Naive thymus-derived CD8-positive, alpha-beta T cell (primary cell): ENCODE results near the gene VPS29. TPM values are rescaled to one million over a fixed set of nuclear protein-coding genes. Genes with fewer than 3 reads are reported as not detected.
"Not testable (repeated sequence)": the region's sequence is repeated elsewhere in the genome, so short reads cannot be mapped to it uniquely, and the experiment has no call there.

ENCODE experiments used
- ATAC-seq, 2 donors: fragments of 150-1000 bp; cut with Tn5 transposase in 1 of 2; sonication (Bioruptor Pico), chemical (Tn5 transposase) in 1 of 2; 1 replicate in 1 of 2; 2 replicates in 1 of 2; pipeline ENCODE4 v1.10.0; 2021; ENCODE audit warnings: mild to moderate bottlenecking in 2 of 2, moderate library complexity in 2 of 2
- POLR2A ChIA-PET: fragments of 350-600 bp; sonication (Branson Sonifier 250); formaldehyde crosslinking; loops from one replicate; lab custom pipeline; 2021; ENCODE audit warnings: antibody characterized with exemption; lab: Charles Lee
- DNase-seq, 10 donors: peaks; one replicate each; pipeline versions ENCODE4 v3.0.0 to v3.0.0-alpha.2; 2020 to 2022
- H3K27ac Mint-ChIP-seq, 10 donors: one replicate each; pipeline ENCODE4 v1.8.0; 2020 to 2022; ENCODE audit warnings: mild to moderate bottlenecking in 10 of 10, mixed read lengths in 10 of 10, moderate library complexity in 4 of 10, inconsistent platforms in 1 of 10
- H3K27me3 Mint-ChIP-seq, 5 donors: one replicate each; pipeline ENCODE4 v1.8.0; 2021 to 2022; ENCODE audit warnings: mixed read lengths in 5 of 5
- H3K36me3 Mint-ChIP-seq, 3 donors: one replicate each; pipeline ENCODE4 v1.8.0; 2020 to 2022; ENCODE audit warnings: mixed read lengths in 3 of 3, mild to moderate bottlenecking in 2 of 3, inconsistent platforms in 1 of 3
- H3K4me1 Mint-ChIP-seq, 4 donors: one replicate each; pipeline ENCODE4 v1.8.0; 2021 to 2022; ENCODE audit warnings: mixed read lengths in 4 of 4
- H3K4me3 Mint-ChIP-seq, 10 donors: one replicate each; pipeline ENCODE4 v1.8.0; 2020 to 2022; ENCODE audit warnings: mild to moderate bottlenecking in 10 of 10, mixed read lengths in 10 of 10, moderate library complexity in 6 of 10, inconsistent platforms in 1 of 10
- H3K9me3 Mint-ChIP-seq, 9 donors: one replicate each; pipeline ENCODE4 v1.8.0; 2020 to 2022; ENCODE audit warnings: mixed read lengths in 9 of 9, mild to moderate bottlenecking in 3 of 9, inconsistent platforms in 1 of 9, moderate library complexity in 1 of 9
- polyA plus RNA-seq, 3 donors: library from polyadenylated mRNA; unstranded; fragments of 300-500 nt; fragmentation: Illumina TruSeq; gene quantifications; one replicate each; pipeline ENCODE4 v1.2.3, GENCODE V29; 2021
- total RNA-seq, 8 experiments: library from RNA in 2 of 8; stranded (reverse) in 2 of 8; gene quantifications; one replicate each; pipeline ENCODE4 v1.2.3 and lab custom pipeline; 2021 to 2026

The VPS29 gene
- total and polyA plus RNA-seq, 5 experiments from 2014 or later: 126 to 167 (median 130) TPM

DNA sequence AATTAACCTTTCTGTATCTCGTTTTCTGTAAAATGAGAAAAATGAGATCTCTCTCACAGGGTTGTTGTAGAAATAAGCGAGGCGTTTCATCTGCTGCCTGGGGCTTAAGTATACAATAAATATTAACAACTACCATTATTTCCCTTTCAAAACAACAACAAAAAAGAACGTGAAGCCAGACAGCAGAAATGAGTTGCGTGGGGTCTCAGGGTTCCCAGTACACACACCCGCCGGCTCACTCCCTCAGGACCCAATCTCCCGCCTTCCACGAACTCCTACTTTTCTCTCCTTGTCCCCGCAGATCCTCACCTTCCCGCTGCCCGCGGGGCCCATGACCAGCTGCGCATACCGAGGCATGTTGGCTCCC lies 34.1 kb downstream of the VPS29 start:
- POLR2A ChIA-PET: interaction anchor here (0.5 to 4.2 kb wide), 22 partner anchors 9 to 1218 kb away, joined by 3 to 55 read pairs (median 4); partner anchors contain the start of genes ACAD10, ARPC3, ATP2A2 and BRAP
- Mint-ChIP-seq H3K27ac (peak overlapping the region; percentile 94 to 99 (median 96)), H3K4me3 (peak overlapping the region; percentile 87 to 100 (median 99)), H3K9me3 (no peaks in the 10 kb centered on the region), H3K4me1 (peaks cover 14 to 46% (median 43%) of the 10 kb centered on the region in 4 donors), H3K27me3 (no peaks in the 10 kb centered on the region), H3K36me3 (peaks cover 0 to 19% (median 0%) of the 10 kb centered on the region in 3 donors)
- no peak for DNase-seq
- no peak for ATAC-seq

DNA sequence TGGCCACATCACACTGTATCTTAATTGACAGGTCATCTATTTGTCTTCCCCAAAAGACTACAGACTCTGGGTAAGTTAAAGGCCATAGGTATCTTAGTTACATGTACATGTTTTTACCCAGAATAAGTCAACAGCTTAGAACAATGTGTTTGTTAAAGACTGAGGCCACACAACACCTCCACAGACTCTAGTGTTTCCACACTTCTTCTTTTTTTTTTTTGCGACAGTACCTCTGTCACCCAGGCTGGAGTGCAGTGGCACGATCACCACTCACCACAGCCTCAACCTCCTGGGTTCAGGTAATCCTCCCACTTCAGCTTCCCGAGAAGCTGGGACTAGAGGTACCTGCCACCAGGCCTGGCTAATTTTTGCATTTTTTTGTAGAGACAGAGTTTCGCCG lies 35.1 kb downstream of the VPS29 start:
- ATAC-seq: no peak
- H3K27me3 Mint-ChIP-seq: no peaks in the 10 kb centered on the region
- no peak for DNase-seq
- H3K4me1 Mint-ChIP-seq: peaks cover 18 to 52% (median 47%) of the 10 kb centered on the region in 4 donors
- H3K36me3 Mint-ChIP-seq: peaks cover 0 to 29% (median 0%) of the 10 kb centered on the region in 3 donors
- peak overlapping the region in 2 of 10 donors; percentile 25 to 60 for H3K27ac Mint-ChIP-seq
- peak overlapping the region; percentile 36 to 87 (median 50) for H3K4me3 Mint-ChIP-seq
- POLR2A ChIA-PET: interaction anchor here (0.6 to 4.2 kb wide), 3 partner anchors 16 to 128 kb away, joined by 3 to 55 read pairs (median 4); partner anchors contain the start of gene ARPC3
- no peaks in the 10 kb centered on the region for H3K9me3 Mint-ChIP-seq

DNA sequence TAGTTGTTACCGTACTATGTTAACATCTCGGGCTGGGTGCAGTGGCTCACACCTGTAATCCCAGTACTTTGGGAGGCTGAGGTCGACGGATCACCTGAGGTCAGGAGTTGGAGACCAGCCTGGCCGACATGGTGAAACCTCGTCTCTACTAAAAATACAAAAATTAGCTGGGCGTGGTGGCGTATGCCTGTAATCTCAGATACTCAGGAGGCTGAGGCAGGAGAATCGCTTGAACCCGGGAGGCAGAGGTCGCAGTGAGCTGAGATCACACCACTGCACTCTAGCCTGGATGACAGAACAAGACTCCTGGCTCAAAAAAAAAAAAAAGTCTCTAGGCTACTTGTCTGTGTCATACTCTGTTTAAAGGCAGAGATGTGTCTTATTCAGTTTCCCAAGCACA lies 36.1 kb downstream of the VPS29 start:
- ATAC-seq, H3K9me3 Mint-ChIP-seq, H3K27ac Mint-ChIP-seq, DNase-seq, H3K27me3 Mint-ChIP-seq: not testable (repeated sequence)
- Mint-ChIP-seq H3K36me3 (peaks cover 0 to 37% (median 2%) of the 10 kb centered on the region in 3 donors), H3K4me1 (peaks cover 19 to 55% (median 49%) of the 10 kb centered on the region in 4 donors), H3K4me3 (peak overlapping the region in 4 of 10 donors; percentile 1 to 48 (median 18))
- POLR2A ChIA-PET: interaction anchor here (0.9 to 4.2 kb wide), 4 partner anchors 15 to 139 kb away, joined by 3 to 55 read pairs (median 4); partner anchors contain the start of gene ARPC3

DNA sequence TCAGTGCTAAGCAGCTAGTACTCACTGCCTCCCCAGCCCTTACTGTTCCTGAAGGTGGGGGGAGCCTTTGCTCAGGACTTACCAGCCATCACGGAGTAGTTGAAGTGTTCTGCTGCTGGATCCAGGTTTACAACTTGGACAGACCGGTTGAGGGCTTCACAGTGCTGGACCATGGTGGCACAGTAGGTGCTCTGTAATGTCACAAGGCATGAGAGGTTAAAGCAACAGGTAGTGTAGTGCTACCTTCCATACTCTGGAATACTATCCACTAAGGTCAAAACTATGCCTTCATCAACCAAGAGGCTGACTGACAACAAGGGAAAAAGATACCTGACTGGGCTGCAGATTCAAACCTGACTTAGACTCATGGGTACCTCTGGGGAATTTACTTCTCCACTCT lies 36.9 kb downstream of the VPS29 start:
- peaks cover 0 to 41% (median 4%) of the 10 kb centered on the region in 3 donors for H3K36me3 Mint-ChIP-seq
- peaks cover 19 to 54% (median 45%) of the 10 kb centered on the region in 4 donors for H3K4me1 Mint-ChIP-seq
- H3K4me3 Mint-ChIP-seq: peak overlapping the region in 2 of 10 donors; percentile 0 to 9
- ATAC-seq (no peak), DNase-seq (no peak)
- H3K27me3 Mint-ChIP-seq: no peaks in the 10 kb centered on the region
- H3K27ac Mint-ChIP-seq: peak overlapping the region in 2 of 10 donors; percentile 14 to 48
- no peaks in the 10 kb centered on the region for H3K9me3 Mint-ChIP-seq
- POLR2A ChIA-PET: interaction anchor here (0.7 kb wide), 1 partner anchor 9 kb away, joined by 3 read pairs; no protein-coding TSS in a partner anchor

DNA sequence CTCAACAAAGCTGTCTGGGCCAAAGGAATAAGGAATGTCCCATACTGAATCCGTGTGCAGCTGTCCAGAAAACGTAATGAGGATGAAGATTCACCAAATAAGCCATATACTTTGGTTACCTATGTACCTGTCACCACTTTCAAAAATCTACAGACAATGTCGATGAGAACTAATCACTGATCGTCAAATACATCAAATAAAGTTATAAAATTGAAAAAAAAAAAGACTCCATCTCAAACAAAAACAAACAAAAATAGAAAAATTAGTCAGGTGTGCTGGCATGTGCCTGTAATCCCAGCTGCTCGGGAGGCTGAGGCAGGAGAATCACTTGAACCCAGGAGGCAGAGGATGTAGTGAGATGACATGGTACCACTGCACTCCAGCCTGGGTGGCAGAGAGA lies 40.7 kb downstream of the VPS29 start:
- H3K27me3 Mint-ChIP-seq, POLR2A ChIA-PET, H3K9me3 Mint-ChIP-seq, ATAC-seq, H3K4me3 Mint-ChIP-seq, DNase-seq: not testable (repeated sequence)
- peaks cover 0 to 68% (median 9%) of the 10 kb centered on the region in 3 donors for H3K36me3 Mint-ChIP-seq
- H3K4me1 Mint-ChIP-seq: peaks cover 13 to 29% (median 21%) of the 10 kb centered on the region in 4 donors
- peak overlapping the region in 2 of 10 donors; percentile 28 to 51 for H3K27ac Mint-ChIP-seq

DNA sequence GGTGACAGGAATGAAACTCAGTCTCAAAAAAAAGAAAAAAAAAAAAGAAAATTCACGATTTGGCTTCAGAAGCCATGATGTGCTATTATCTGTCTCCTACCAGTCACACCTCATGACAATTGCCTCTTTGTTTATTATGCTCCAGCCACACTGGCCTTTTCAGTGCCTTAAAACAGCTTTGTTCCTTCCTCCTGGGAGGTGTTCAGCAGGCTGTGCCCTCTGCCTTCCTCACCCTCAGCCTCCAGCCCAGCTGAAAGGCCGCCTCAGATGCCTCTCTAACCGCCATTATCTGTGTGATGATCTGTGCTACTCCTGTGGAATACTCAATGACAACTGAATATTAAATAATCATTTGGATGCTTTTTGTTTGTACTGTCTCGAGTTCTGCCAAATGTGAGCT lies 43.2 kb downstream of the VPS29 start:
- no peak for ATAC-seq
- Mint-ChIP-seq H3K4me1 (peaks cover 9 to 22% (median 12%) of the 10 kb centered on the region in 4 donors), H3K9me3 (no peaks in the 10 kb centered on the region), H3K4me3 (no peak overlapping the region), H3K27ac (no peak overlapping the region), H3K36me3 (peaks cover 0 to 72% (median 12%) of the 10 kb centered on the region in 3 donors), H3K27me3 (no peaks in the 10 kb centered on the region)
- DNase-seq: no peak
- POLR2A ChIA-PET: interaction anchor here (0.7 kb wide), 1 partner anchor 104 kb away, joined by 5 read pairs; no protein-coding TSS in a partner anchor

DNA sequence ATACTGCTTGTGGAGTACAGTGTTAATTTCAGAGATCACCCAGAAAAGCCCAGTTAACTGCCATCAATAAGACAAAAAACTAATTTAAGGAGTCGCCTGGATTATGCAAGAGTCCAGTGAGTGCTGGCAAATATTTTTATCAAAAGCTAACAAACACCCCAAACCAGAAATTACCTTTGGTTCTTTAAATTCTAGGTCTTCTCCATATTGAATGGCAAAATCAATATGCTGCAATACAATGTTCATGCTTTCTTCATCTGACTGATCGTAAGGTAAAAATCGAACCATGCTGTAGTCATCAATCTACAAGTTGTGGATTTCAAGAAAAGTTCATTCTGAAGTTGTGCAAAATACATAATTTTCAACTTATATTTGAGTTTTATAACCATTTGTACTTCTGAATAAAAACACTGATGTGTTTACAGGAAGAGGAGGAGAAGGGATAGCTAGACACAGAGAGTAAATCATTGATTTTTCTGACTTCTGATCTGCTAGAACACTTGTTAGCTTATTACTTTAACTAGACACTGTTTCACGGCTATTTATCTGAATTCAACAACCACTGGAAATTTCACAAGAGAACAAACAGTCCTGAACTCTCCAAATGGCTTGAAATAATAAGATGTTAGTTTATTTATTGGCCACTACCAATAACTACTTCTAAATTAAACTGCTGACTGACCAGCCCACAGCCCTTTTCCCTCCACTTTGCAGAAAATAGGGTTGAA lies 48.2 kb downstream of the VPS29 start:
- peak overlapping the region in 2 of 10 donors; percentile 5 to 6 for H3K27ac Mint-ChIP-seq
- peaks cover 0 to 49% (median 8%) of the 10 kb centered on the region in 3 donors for H3K36me3 Mint-ChIP-seq
- ATAC-seq (no peak), DNase-seq (no peak)
- no peaks in the 10 kb centered on the region for H3K9me3 Mint-ChIP-seq
- no peak overlapping the region for H3K4me3 Mint-ChIP-seq
- H3K4me1 Mint-ChIP-seq: peaks cover 12 to 39% (median 21%) of the 10 kb centered on the region in 4 donors
- POLR2A ChIA-PET: no interaction called here
- no peaks in the 10 kb centered on the region for H3K27me3 Mint-ChIP-seq

DNA sequence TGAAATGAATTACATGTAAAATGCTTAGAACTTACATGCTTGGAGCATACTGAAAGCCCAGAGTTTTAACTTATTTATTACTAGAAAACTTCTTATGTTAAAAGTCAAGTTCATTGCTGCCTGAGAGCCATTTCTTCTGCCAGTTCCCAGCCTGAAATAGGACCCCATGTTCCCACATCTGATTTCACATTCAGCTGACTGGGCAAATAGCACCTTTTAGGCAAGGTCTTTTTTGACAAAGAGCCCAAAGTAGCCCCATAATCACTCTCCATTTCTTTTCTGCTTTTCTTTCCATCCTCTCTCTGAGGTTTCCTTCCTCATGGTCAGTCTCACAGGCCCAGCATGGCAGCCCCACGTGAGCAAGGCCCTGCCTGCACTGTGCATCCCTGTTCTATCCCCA lies 50.6 kb downstream of the VPS29 start:
- POLR2A ChIA-PET: interaction anchor here (2.0 to 3.3 kb wide), 4 partner anchors 16 to 150 kb away, joined by 24 to 55 read pairs (median 34); partner anchors contain the start of genes FAM216A, GPN3, RAD9B and VPS29
- Mint-ChIP-seq H3K4me1 (peaks cover 17 to 50% (median 34%) of the 10 kb centered on the region in 4 donors), H3K27me3 (no peaks in the 10 kb centered on the region), H3K9me3 (no peaks in the 10 kb centered on the region), H3K27ac (peak overlapping the region in 8 of 10 donors; percentile 54 to 99 (median 87)), H3K36me3 (peaks cover 0 to 48% (median 12%) of the 10 kb centered on the region in 3 donors), H3K4me3 (peak overlapping the region in 7 of 10 donors; percentile 5 to 100 (median 99))
- DNase-seq (no peak), ATAC-seq (no peak)

DNA sequence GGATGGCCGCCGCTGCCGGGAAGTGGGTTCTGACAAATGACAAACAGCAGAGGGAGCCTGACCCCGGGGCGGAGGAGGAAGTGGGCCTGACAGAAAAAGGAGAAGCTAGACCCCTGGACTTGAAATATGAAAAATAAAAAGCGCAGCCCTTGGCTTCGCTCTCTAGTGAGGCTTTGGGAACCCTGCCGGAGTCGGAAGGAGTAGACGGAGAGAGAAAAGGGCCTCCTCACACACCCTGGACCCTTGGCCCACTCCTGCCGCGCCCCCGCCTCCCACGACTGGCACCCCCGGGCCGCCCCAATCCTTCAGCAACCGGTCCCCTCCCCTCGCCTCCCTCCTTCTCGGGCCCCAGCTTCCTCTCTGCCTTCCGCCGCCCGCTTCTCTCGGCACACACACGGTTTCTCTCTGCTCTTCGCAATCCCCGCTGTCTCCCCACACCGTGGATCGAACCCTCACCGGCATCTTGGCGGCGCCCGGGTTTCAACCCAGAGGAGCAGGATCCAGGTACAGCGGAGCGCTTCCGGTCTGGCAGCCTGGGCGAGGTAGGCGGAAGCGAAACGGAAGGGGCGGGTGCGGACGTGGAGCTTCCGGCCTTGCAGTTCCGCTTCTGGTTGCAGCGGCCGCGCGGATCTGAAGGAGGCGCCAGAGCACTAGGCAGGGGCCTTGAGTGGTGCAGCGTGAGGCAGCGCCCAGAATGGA lies 52.0 kb downstream of the VPS29 start, which contains the start of gene ARPC3:
Gene ARPC3, minus strand, starts transcription at position 539 of the 699 bp plus-strand sequence. Its CDS starts 77 bp downstream, at position 462.
- Mint-ChIP-seq H3K27ac (peak within 1 kb of the TSS; percentile 98 to 100 (median 99)), H3K27me3 (no peaks in the 10 kb centered on the region), H3K4me1 (peaks cover 22 to 50% (median 41%) of the 10 kb centered on the region in 4 donors), H3K9me3 (no peaks in the 10 kb centered on the region), H3K36me3 (peaks cover 4 to 48% (median 12%) of the 10 kb centered on the region in 3 donors), H3K4me3 (peak within 1 kb of the TSS; percentile 98 to 100 (median 100))
- ATAC-seq (peak; percentile 93 to 94), DNase-seq (peak; percentile 91 to 97 (median 94))
- POLR2A ChIA-PET: interaction anchor here (0.6 to 3.3 kb wide), 28 partner anchors 9 to 1660 kb away, joined by 3 to 55 read pairs (median 5); partner anchors contain the start of genes ANAPC7, ATP2A2, FAM216A and GPN3

DNA sequence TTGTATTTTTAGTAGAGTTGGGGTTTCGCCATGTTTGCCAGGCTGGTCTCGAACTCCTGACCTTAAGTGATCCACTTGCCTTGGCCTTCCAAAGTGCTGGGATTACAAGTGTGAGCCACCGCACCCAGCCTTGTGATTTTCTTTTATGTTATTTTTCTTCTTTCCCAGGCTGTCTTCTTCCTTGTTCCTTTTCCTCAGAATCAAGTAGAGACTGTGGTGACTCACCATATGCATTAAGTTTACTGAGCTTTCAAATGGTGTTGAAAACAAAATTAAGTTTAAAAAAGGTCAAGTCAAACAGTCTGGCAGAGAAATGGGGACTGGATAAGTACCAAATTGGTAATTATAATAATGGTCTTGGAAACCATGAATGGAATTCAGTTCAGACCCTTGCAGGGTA lies 57.5 kb downstream of the VPS29 start:
- Mint-ChIP-seq H3K9me3 (no peaks in the 10 kb centered on the region), H3K27ac (peak overlapping the region in 2 of 10 donors; percentile 48 to 60), H3K4me3 (no peak overlapping the region), H3K36me3 (peaks cover 5 to 74% (median 11%) of the 10 kb centered on the region in 3 donors), H3K4me1 (peaks cover 17 to 42% (median 33%) of the 10 kb centered on the region in 4 donors), H3K27me3 (no peaks in the 10 kb centered on the region)
- POLR2A ChIA-PET: interaction anchor here (0.6 kb wide), 1 partner anchor 76 kb away, joined by 6 read pairs; no protein-coding TSS in a partner anchor
- DNase-seq (no peak), ATAC-seq (no peak)
